T-cell (primary cell): ENCODE data around the gene CEP63. TPM values are rescaled to one million over a fixed set of nuclear protein-coding genes. Genes with fewer than 3 reads are reported as not detected.

ENCODE experiments used
- ATAC-seq, 4 experiments: fragments of 200-7000 bp in 3 of 4; fragments of 150-1000 bp in 1 of 4; cut with Tn5 transposase; replicated peaks in 1 of 4; 1 replicate in 3 of 4; 2 replicates in 1 of 4; pipeline ENCODE4 v1.10.0; 2021; ENCODE audit warnings: moderate library complexity in 3 of 4, mild to moderate bottlenecking in 2 of 4, moderate number of reproducible peaks in 1 of 4
- CTCF ChIA-PET, 2 donors: fragments of 300-600 bp; sonication (Branson Sonifier 250); formaldehyde crosslinking; loops; one replicate each; lab custom pipeline; 2022; ENCODE audit warnings: antibody characterized with exemption in 2 of 2; lab: Charles Lee
- POLR2A ChIA-PET, 2 donors: fragments of 300-600 bp; sonication (Branson Sonifier 250); formaldehyde crosslinking; loops; one replicate each; lab custom pipeline; 2022; ENCODE audit warnings: antibody characterized with exemption in 2 of 2; lab: Charles Lee
- DNase-seq, 35 experiments: peaks; one replicate each; pipeline versions ENCODE4 v3.0.0 to v3.0.0-alpha.2; 2013 to 2023
- H3K27ac ChIP-seq: one replicate; pipeline ENCODE4 v1.5.1; 2013; ENCODE audit warnings: low read length
- H3K27me3 ChIP-seq, 2 experiments: replicated peaks in 1 of 2; 1 replicate in 1 of 2; 2 replicates in 1 of 2; pipeline versions ENCODE4 v1.6.1 to v1.7.0; 2013; ENCODE audit warnings: low read length in 1 of 2, mixed read lengths in 1 of 2; ENCODE audit not compliant: control insufficient read depth in 2 of 2, insufficient read depth in 2 of 2; ENCODE audit errors: extremely low read depth in 1 of 2
- H3K36me3 ChIP-seq, 2 donors: 1 replicate in 1 of 2; 2 replicates in 1 of 2; pipeline versions ENCODE4 v1.6.1 to v1.7.0; 2013; ENCODE audit warnings: low read length in 1 of 2; ENCODE audit not compliant: control insufficient read depth in 2 of 2, insufficient read depth in 1 of 2; ENCODE audit errors: extremely low read depth in 1 of 2
- H3K4me1 ChIP-seq, 2 experiments: 1 replicate in 1 of 2; 2 replicates in 1 of 2; pipeline versions ENCODE4 v1.6.1 to v1.7.0; 2013; ENCODE audit warnings: low read length in 2 of 2, mixed read lengths in 1 of 2; ENCODE audit not compliant: insufficient read depth in 2 of 2, control insufficient read depth in 1 of 2; ENCODE audit errors: extremely low read depth in 1 of 2
- H3K4me3 ChIP-seq, 2 donors: 1 replicate in 1 of 2; 2 replicates in 1 of 2; pipeline versions ENCODE4 v1.5.1 to v1.7.0; 2013; ENCODE audit warnings: mild to moderate bottlenecking in 2 of 2, low read length in 1 of 2, moderate library complexity in 1 of 2; ENCODE audit not compliant: control insufficient read depth in 1 of 2; ENCODE audit errors: extremely low read depth in 1 of 2
- H3K9me3 ChIP-seq: 2 replicates; pipeline ENCODE4 v1.7.0; 2013
- H3K27ac Mint-ChIP-seq, 2 donors: one replicate each; pipeline ENCODE4 v1.8.0; 2020 to 2021; ENCODE audit warnings: mild to moderate bottlenecking in 2 of 2, mixed read lengths in 2 of 2
- H3K27me3 Mint-ChIP-seq, 2 donors: one replicate each; pipeline ENCODE4 v1.8.0; 2021 to 2022; ENCODE audit warnings: mixed read lengths in 2 of 2
- H3K36me3 Mint-ChIP-seq: one replicate; pipeline ENCODE4 v1.8.0; 2021; ENCODE audit warnings: mixed read lengths
- H3K4me1 Mint-ChIP-seq, 3 donors: one replicate each; pipeline ENCODE4 v1.8.0; 2020 to 2022; ENCODE audit warnings: mixed read lengths in 3 of 3, mild to moderate bottlenecking in 1 of 3
- H3K4me3 Mint-ChIP-seq, 3 donors: one replicate each; pipeline ENCODE4 v1.8.0; 2020 to 2022; ENCODE audit warnings: mild to moderate bottlenecking in 3 of 3, mixed read lengths in 3 of 3, moderate library complexity in 3 of 3
- H3K9me3 Mint-ChIP-seq, 3 donors: one replicate each; pipeline ENCODE4 v1.8.0; 2020 to 2022; ENCODE audit warnings: mixed read lengths in 3 of 3
- WGBS: methylation state at CpG from one replicate; pipeline ENCODE4 v1.1.5; 2013; ENCODE audit warnings: missing lambda C conversion rate; ENCODE audit not compliant: insufficient coverage; 5-methylcytosine and 5-hydroxymethylcytosine counted together
- total RNA-seq, 35 experiments: library from RNA in 6 of 35; stranded (reverse) in 6 of 35; fragments of 120-200 nt in 1 of 35; gene quantifications; one replicate each; pipeline versions ENCODE4 v1.2.1 to v1.2.4 and lab custom pipeline; 2013 to 2026

CEP63 gene
- total RNA-seq, 5 donors from 2014 or later (not counting 1 experiment from before 2014, with no cell fraction given) = 21.7 to 26.1 (median 24.6) TPM

DNA sequence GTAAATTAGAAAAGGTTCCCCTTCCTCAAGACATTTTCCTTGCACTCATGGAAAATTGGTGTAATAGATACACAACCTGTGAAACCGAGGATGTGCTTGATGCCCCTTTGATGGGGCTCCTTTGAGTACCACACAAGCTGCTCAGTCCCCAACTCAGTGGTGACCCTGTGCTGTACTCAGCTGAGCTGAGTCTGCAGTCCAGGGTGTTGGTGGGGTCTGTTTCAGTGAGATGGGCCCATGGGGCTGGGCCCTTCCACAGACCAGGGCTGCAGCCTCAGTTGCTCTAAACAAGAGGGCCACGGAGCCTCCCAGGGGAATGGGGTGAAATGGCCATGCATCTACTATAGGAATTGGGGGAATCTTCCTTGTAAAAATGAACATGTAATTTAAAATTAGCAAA is 125.7 kb downstream of the CEP63 start:
- no peak overlapping the region for H3K4me3 Mint-ChIP-seq
- Histone ChIP-seq H3K9me3 (no peaks in the 10 kb centered on the region), H3K36me3 (no peaks in the 10 kb centered on the region), H3K27ac (no peak overlapping the region), H3K4me3 (no peak overlapping the region), H3K27me3 (peaks cover 0 to 41% of the 10 kb centered on the region in 2 experiments), H3K4me1 (no peaks in the 10 kb centered on the region)
- ChIA-PET POLR2A (no interaction called here), CTCF (no interaction called here)
- H3K27ac Mint-ChIP-seq = no peak overlapping the region
- 50% methylated on average over 1 of the region's 2 CpGs for WGBS
- peak in 1 of 4 experiments; percentile 26 for ATAC-seq
- DNase-seq = no peak
- no peaks in the 10 kb centered on the region for H3K36me3 Mint-ChIP-seq
- no peaks in the 10 kb centered on the region for H3K4me1 Mint-ChIP-seq
- H3K9me3 Mint-ChIP-seq = no peaks in the 10 kb centered on the region
- peaks cover 3 to 9% of the 10 kb centered on the region in 2 donors for H3K27me3 Mint-ChIP-seq

DNA sequence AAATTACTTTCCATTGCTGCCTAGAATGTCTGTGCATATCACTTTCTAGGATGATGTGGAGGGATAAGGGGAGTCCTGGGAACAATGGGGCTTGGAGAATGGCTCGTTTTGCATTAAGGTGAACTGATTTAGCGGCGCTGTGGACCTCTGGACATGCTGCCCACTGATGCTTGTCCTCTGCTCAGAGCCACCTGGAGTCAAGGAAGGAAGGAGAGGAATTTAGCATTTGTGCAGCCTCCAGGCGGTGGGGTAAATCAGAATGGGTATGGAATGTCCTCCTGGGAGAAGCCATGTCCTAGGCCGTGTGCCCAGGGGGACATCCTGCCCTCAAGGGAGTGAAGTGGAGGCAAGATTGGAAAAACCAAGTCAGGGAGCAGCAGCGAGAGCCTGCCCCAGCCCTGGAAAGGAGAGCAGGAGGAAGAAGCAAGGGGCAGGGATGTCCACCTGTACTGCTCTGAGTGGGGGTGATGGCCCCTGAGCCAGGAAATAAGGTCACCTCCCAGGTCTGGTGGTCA is 127.2 kb downstream of the CEP63 start:
- Histone ChIP-seq H3K27me3 (peaks cover 0 to 34% of the 10 kb centered on the region in 2 experiments), H3K27ac (no peak overlapping the region), H3K4me1 (no peaks in the 10 kb centered on the region), H3K36me3 (no peaks in the 10 kb centered on the region), H3K4me3 (no peak overlapping the region), H3K9me3 (no peaks in the 10 kb centered on the region)
- CTCF ChIA-PET = no interaction called here
- Mint-ChIP-seq H3K4me3 (no peak overlapping the region), H3K27ac (no peak overlapping the region), H3K9me3 (no peaks in the 10 kb centered on the region), H3K36me3 (no peaks in the 10 kb centered on the region), H3K27me3 (peaks cover 0 to 9% of the 10 kb centered on the region in 2 donors), H3K4me1 (no peaks in the 10 kb centered on the region)
- DNase-seq (no peak), ATAC-seq (no peak)
- WGBS = 79% methylated on average over 6 of the region's 6 CpGs
- POLR2A ChIA-PET = no interaction called here

DNA sequence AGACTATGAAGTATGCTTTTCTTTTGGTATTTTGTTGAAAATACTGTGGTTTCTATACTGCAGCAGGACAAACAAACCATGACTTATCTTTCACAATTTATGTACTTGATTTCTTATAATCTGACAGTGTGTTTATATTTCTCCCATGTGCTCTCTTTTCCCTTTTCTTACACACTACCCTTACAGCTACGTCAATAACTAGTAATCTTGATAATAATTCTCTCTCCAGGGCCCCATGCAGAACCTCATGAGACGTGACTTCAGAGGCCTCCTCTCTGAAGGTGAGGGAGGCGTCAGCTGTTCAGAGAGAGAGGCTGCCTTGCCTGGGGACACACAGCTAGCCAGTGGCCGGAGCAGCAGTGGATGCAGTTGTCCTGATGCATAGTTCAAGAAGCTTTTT is 129.1 kb downstream of the CEP63 start:
- Mint-ChIP-seq H3K4me3 (no peak overlapping the region), H3K27me3 (no peaks in the 10 kb centered on the region), H3K36me3 (no peaks in the 10 kb centered on the region), H3K9me3 (no peaks in the 10 kb centered on the region), H3K27ac (no peak overlapping the region), H3K4me1 (no peaks in the 10 kb centered on the region)
- CTCF ChIA-PET = no interaction called here
- ATAC-seq (no peak), DNase-seq (no peak)
- Histone ChIP-seq H3K4me1 (no peaks in the 10 kb centered on the region), H3K9me3 (no peaks in the 10 kb centered on the region), H3K27ac (no peak overlapping the region), H3K36me3 (no peaks in the 10 kb centered on the region), H3K4me3 (no peak overlapping the region), H3K27me3 (peaks cover 0 to 19% of the 10 kb centered on the region in 2 experiments)
- POLR2A ChIA-PET = no interaction called here
- WGBS = no CpG with 5 or more reads among the region's 4 CpGs

DNA sequence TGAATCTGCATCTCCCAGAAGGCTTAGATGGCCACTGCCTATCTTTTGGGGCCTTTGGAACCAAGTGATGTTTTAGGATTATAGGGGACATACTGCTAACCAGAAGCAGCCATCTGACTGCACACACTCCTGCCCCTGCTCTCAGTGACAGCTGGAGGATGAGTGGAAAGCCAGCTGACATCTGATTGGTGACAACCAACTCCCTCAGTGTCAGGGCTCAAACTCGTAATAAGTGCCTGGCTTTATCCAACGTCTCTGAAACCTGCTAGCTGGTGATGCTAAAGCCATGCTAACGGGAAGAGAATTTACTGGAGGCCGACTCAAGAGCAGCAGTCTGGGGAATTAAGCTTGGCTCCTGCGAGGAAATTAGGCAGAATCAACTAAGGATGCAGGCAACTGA is 129.9 kb downstream of the CEP63 start:
- no peak for DNase-seq
- Histone ChIP-seq H3K36me3 (no peaks in the 10 kb centered on the region), H3K27me3 (peaks cover 0 to 18% of the 10 kb centered on the region in 2 experiments), H3K4me3 (no peak overlapping the region), H3K4me1 (no peaks in the 10 kb centered on the region), H3K27ac (no peak overlapping the region), H3K9me3 (no peaks in the 10 kb centered on the region)
- no peaks in the 10 kb centered on the region for H3K9me3 Mint-ChIP-seq
- no peak overlapping the region for H3K4me3 Mint-ChIP-seq
- no peaks in the 10 kb centered on the region for H3K27me3 Mint-ChIP-seq
- 81% methylated on average over 5 of the region's 5 CpGs for WGBS
- no peaks in the 10 kb centered on the region for H3K36me3 Mint-ChIP-seq
- no peak for ATAC-seq
- H3K27ac Mint-ChIP-seq = no peak overlapping the region
- POLR2A ChIA-PET = no interaction called here
- no peaks in the 10 kb centered on the region for H3K4me1 Mint-ChIP-seq
- CTCF ChIA-PET = no interaction called here

DNA sequence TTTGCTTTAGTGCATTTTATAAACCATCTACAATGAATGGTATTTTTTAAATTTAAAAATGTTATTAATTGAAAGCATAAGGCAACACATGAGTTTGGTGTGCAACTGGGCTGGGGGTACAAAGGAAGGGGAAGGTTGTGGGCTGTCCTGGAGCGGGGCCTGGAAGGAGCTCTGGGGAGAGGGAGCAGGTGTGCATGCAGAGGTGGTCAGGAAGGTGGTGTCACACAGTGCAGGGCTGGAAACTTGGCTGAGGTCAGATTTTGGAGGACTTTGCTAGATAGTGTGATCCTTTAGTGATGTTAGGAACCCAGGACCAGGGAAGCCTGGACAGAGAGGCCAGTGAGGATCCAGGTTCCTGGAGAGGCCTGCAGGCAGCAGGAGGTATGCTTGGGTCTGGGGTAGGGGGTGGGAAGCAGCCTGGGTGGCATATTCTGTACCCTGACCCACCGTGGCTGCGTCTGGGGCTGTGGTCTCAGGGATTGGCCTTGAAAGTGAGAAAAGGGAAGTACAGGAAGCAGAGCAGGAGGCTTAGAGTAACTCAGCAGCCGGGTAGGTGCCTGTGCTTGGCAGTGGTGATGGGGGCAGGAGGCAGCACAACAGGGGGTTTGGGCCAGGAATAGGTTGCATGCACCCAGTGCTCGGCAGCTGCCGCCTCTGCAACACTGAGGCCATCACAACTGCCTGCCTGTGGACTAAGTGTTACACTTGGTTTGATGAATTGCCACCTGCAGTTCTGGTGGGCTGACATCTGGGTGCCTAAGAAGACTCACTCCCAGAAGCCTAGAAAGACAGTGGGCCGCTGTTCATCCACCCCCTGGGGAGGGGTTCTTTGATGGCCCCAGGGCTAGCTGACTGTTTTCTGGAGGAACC is 132.0 kb downstream of the CEP63 start:
- Histone ChIP-seq H3K27me3 (peaks cover 0 to 9% of the 10 kb centered on the region in 2 experiments), H3K36me3 (no peaks in the 10 kb centered on the region), H3K27ac (no peak overlapping the region), H3K9me3 (no peaks in the 10 kb centered on the region), H3K4me3 (no peak overlapping the region), H3K4me1 (no peaks in the 10 kb centered on the region)
- H3K4me3 Mint-ChIP-seq = no peak overlapping the region
- POLR2A ChIA-PET = no interaction called here
- no peaks in the 10 kb centered on the region for H3K36me3 Mint-ChIP-seq
- peaks cover 0 to 5% (median 0%) of the 10 kb centered on the region in 3 donors for H3K4me1 Mint-ChIP-seq
- H3K9me3 Mint-ChIP-seq = no peaks in the 10 kb centered on the region
- no peaks in the 10 kb centered on the region for H3K27me3 Mint-ChIP-seq
- CTCF ChIA-PET = no interaction called here
- WGBS = 51% methylated on average over 6 of the region's 7 CpGs
- ATAC-seq = no peak
- no peak for DNase-seq
- no peak overlapping the region for H3K27ac Mint-ChIP-seq

DNA sequence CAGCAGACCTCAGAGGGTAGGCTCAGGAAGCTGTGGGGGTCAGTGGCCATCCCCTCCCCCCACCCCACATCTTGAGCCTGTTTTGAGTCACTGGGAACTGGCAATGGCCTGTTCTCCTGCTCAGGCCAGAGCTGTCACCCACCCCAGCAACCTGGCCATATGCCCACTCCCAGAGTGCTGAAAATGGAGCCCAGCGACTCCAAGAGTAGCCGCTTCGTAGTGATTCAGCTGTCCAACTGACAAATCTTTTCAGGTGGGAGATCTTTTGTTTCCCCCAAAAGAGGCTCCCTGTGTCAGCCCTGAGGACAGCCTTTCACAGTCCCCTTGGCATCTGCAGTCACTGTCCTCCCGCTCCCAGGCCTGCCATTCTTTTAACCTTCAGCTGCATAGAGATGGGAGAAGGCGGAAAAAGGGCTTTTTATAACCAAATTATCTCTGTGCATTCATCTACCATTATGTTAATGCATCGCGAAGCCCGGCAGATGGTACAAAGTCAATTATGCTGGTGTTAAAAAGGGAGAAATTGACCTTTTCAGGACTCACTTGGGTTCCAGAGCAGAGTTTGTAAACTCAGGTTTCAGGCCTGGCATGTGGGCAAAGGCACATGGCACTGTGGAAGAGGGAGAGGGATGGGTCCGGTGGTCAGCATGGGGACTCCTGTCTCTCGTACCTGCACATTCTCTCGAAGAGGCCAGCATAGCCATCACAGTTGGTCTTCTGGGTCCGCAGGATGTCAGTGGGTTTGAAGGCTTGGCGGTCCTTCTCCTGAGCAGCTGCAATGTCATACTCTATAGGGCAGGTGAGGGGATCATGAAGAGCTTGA is 132.8 kb downstream of the CEP63 start:
- POLR2A ChIA-PET = no interaction called here
- 93% methylated on average over 5 of the region's 13 CpGs for WGBS
- no peak overlapping the region for H3K4me3 Mint-ChIP-seq
- no peaks in the 10 kb centered on the region for H3K9me3 ChIP-seq
- CTCF ChIA-PET = no interaction called here
- H3K4me3 ChIP-seq = no peak overlapping the region
- no peaks in the 10 kb centered on the region for H3K4me1 ChIP-seq
- H3K36me3 Mint-ChIP-seq = no peaks in the 10 kb centered on the region
- no peaks in the 10 kb centered on the region for H3K36me3 ChIP-seq
- no peaks in the 10 kb centered on the region for H3K27me3 Mint-ChIP-seq
- no peak for ATAC-seq
- H3K4me1 Mint-ChIP-seq = peaks cover 0 to 5% (median 0%) of the 10 kb centered on the region in 3 donors
- H3K9me3 Mint-ChIP-seq = no peaks in the 10 kb centered on the region
- DNase-seq = no peak
- peaks cover 0 to 4% of the 10 kb centered on the region in 2 experiments for H3K27me3 ChIP-seq
- H3K27ac Mint-ChIP-seq = no peak overlapping the region
- H3K27ac ChIP-seq = no peak overlapping the region
